Activated T-helper 2 cell treated with anti-CD3 and anti-CD28 coated beads, Interferon-gamma antibody, Interleukin-2, Interleukin-4, amounts not matched to agents 10 μg/mL and 5 μg/mL and 100 μg/mL, durations not matched to agents 14 hours and 24 hours and 36 hours (primary cell): ENCODE data around the gene HES1. TPM values are rescaled to one million over a fixed set of nuclear protein-coding genes. Genes with fewer than 3 reads are reported as not detected.

Experiments used
- DNase-seq: peaks from one replicate; pipeline ENCODE4 v3.0.0; 2021; ENCODE audit warnings: low spot score
- H3K27ac Mint-ChIP-seq: one replicate; pipeline ENCODE4 v1.8.0; 2021; ENCODE audit warnings: mixed read lengths
- H3K27me3 Mint-ChIP-seq: one replicate; pipeline ENCODE4 v1.8.0; 2021; ENCODE audit warnings: low read depth, mixed read lengths
- H3K36me3 Mint-ChIP-seq: one replicate; pipeline ENCODE4 v1.8.0; 2021; ENCODE audit warnings: low read depth, mixed read lengths
- H3K4me1 Mint-ChIP-seq: one replicate; pipeline ENCODE4 v1.8.0; 2021; ENCODE audit warnings: low read depth, mixed read lengths
- H3K4me3 Mint-ChIP-seq: one replicate; pipeline ENCODE4 v1.8.0; 2021; ENCODE audit warnings: low read depth, mild to moderate bottlenecking, moderate library complexity, mixed read lengths
- H3K9me3 Mint-ChIP-seq: one replicate; pipeline ENCODE4 v1.8.0; 2021; ENCODE audit warnings: mixed read lengths
- intact Hi-C: fragments of 100-400 bp; cut with micrococcal nuclease; formaldehyde crosslinking; loops from one replicate; pipeline ENCODE4 v1.15.1; 2023
- total RNA-seq: library from RNA; stranded (reverse); gene quantifications from 2 replicates; pipeline ENCODE4 v1.2.3, GENCODE V29; 2022

HES1 gene
- total RNA-seq, 1 donor from 2014 or later: 0.37 TPM

- no peaks in the 10 kb centered on the region for H3K9me3 Mint-ChIP-seq
- H3K27ac Mint-ChIP-seq: peak overlapping the region; percentile 83
- H3K36me3 Mint-ChIP-seq: no peaks in the 10 kb centered on the region
- H3K27me3 Mint-ChIP-seq: peaks cover 75% of the 10 kb centered on the region
- peaks cover 50% of the 10 kb centered on the region for H3K4me1 Mint-ChIP-seq
- intact Hi-C loops: loop anchor here (1.0 to 10.0 kb wide), 11 partner anchors 64 to 540 kb away; partner anchors contain the start of genes GP5 and OPA1
- DNase-seq: peak; percentile 82
- H3K4me3 Mint-ChIP-seq: peak overlapping the region; percentile 82
Measured at GRCh38 chr3:194134757-194135515, 1.0 kb upstream of the HES1 start.

GRCh38 chr3:194135516-194135805, 487 bp upstream of the HES1 start:
- H3K9me3 Mint-ChIP-seq: no peaks in the 10 kb centered on the region
- H3K4me1 Mint-ChIP-seq: peaks cover 52% of the 10 kb centered on the region
- H3K27me3 Mint-ChIP-seq: peaks cover 75% of the 10 kb centered on the region
- intact Hi-C loops: loop anchor here (2.0 to 10.0 kb wide), 10 partner anchors 65 to 541 kb away; partner anchors contain the start of genes GP5 and OPA1
- DNase-seq: no peak
- H3K36me3 Mint-ChIP-seq: no peaks in the 10 kb centered on the region
- no peak overlapping the region for H3K27ac Mint-ChIP-seq
- peak overlapping the region; percentile 72 for H3K4me3 Mint-ChIP-seq

- Mint-ChIP-seq H3K4me3 (peak overlapping the region; percentile 72), H3K27ac (peak overlapping the region; percentile 13), H3K36me3 (no peaks in the 10 kb centered on the region), H3K4me1 (peaks cover 44% of the 10 kb centered on the region), H3K27me3 (peaks cover 68% of the 10 kb centered on the region), H3K9me3 (no peaks in the 10 kb centered on the region)
- DNase-seq: no peak
- intact Hi-C loops: loop anchor here (5.0 to 10.0 kb wide), 7 partner anchors 66 to 542 kb away; partner anchors contain the start of genes GP5 and OPA1
Measured at GRCh38 chr3:194136519-194137007, 615 bp downstream of the HES1 start.

GRCh38 chr3:194137008-194137505, 1.1 kb downstream of the HES1 start:
- DNase-seq: peak; percentile 26
- Mint-ChIP-seq H3K4me1 (peaks cover 43% of the 10 kb centered on the region), H3K27ac (peak overlapping the region; percentile 13), H3K36me3 (peaks cover 2% of the 10 kb centered on the region), H3K27me3 (peaks cover 66% of the 10 kb centered on the region), H3K4me3 (peak overlapping the region; percentile 72), H3K9me3 (no peaks in the 10 kb centered on the region)
- intact Hi-C loops: loop anchor here (5.0 to 10.0 kb wide), 7 partner anchors 65 to 542 kb away; partner anchors contain the start of genes GP5 and OPA1

- no peak overlapping the region for H3K27ac Mint-ChIP-seq
- DNase-seq: peak; percentile 37
- H3K4me3 Mint-ChIP-seq: peak overlapping the region; percentile 72
- intact Hi-C loops: loop anchor here (5.0 to 10.0 kb wide), 7 partner anchors 65 to 543 kb away; partner anchors contain the start of genes GP5 and OPA1
- H3K9me3 Mint-ChIP-seq: no peaks in the 10 kb centered on the region
- peaks cover 63% of the 10 kb centered on the region for H3K27me3 Mint-ChIP-seq
- H3K4me1 Mint-ChIP-seq: peaks cover 43% of the 10 kb centered on the region
- H3K36me3 Mint-ChIP-seq: peaks cover 3% of the 10 kb centered on the region
Measured at GRCh38 chr3:194137506-194138474, 1.8 kb downstream of the HES1 start.

GRCh38 chr3:194138732-194139070, 2.8 kb downstream of the HES1 start:
- no peak overlapping the region for H3K27ac Mint-ChIP-seq
- peaks cover 39% of the 10 kb centered on the region for H3K4me1 Mint-ChIP-seq
- peaks cover 3% of the 10 kb centered on the region for H3K36me3 Mint-ChIP-seq
- no peaks in the 10 kb centered on the region for H3K9me3 Mint-ChIP-seq
- H3K27me3 Mint-ChIP-seq: peaks cover 58% of the 10 kb centered on the region
- intact Hi-C loops: loop anchor here (5.0 to 10.0 kb wide), 7 partner anchors 64 to 544 kb away; partner anchors contain the start of genes GP5 and OPA1
- H3K4me3 Mint-ChIP-seq: no peak overlapping the region
- DNase-seq: no peak

GRCh38 chr3:194139071-194139813, 3.3 kb downstream of the HES1 start:
- H3K36me3 Mint-ChIP-seq: peaks cover 3% of the 10 kb centered on the region
- peaks cover 59% of the 10 kb centered on the region for H3K27me3 Mint-ChIP-seq
- H3K27ac Mint-ChIP-seq: no peak overlapping the region
- no peak overlapping the region for H3K4me3 Mint-ChIP-seq
- peaks cover 38% of the 10 kb centered on the region for H3K4me1 Mint-ChIP-seq
- H3K9me3 Mint-ChIP-seq: no peaks in the 10 kb centered on the region
- DNase-seq: no peak
- intact Hi-C loops: loop anchor here (5.0 to 10.0 kb wide), 7 partner anchors 63 to 544 kb away; partner anchors contain the start of genes GP5 and OPA1

- H3K4me3 Mint-ChIP-seq: no peak overlapping the region
- peaks cover 65% of the 10 kb centered on the region for H3K27me3 Mint-ChIP-seq
Measured at GRCh38 chr3:194139814-194140391, 4.0 kb downstream of the HES1 start.

GRCh38 chr3:194140520-194141414, 4.8 kb downstream of the HES1 start:
- H3K9me3 Mint-ChIP-seq: no peaks in the 10 kb centered on the region
- peak; percentile 15 for DNase-seq
- H3K4me1 Mint-ChIP-seq: peaks cover 35% of the 10 kb centered on the region
- intact Hi-C loops: no loop called here
- peaks cover 71% of the 10 kb centered on the region for H3K27me3 Mint-ChIP-seq
- H3K36me3 Mint-ChIP-seq: peaks cover 3% of the 10 kb centered on the region
- no peak overlapping the region for H3K4me3 Mint-ChIP-seq
- no peak overlapping the region for H3K27ac Mint-ChIP-seq

More at GRCh38 chr3:194139814-194140391, 4.0 kb downstream of the HES1 start:
- H3K36me3 Mint-ChIP-seq: peaks cover 3% of the 10 kb centered on the region
- DNase-seq: no peak
- peaks cover 38% of the 10 kb centered on the region for H3K4me1 Mint-ChIP-seq
- intact Hi-C loops: loop anchor here (5.0 to 10.0 kb wide), 7 partner anchors 62 to 545 kb away; partner anchors contain the start of genes GP5 and OPA1
- H3K9me3 Mint-ChIP-seq: no peaks in the 10 kb centered on the region
- H3K27ac Mint-ChIP-seq: no peak overlapping the region

GRCh38 chr3:194141415-194142155, 5.6 kb downstream of the HES1 start:
- H3K27me3 Mint-ChIP-seq: peaks cover 64% of the 10 kb centered on the region

More at GRCh38 chr3:194141415-194142155, 5.6 kb downstream of the HES1 start:
- DNase-seq: peak; percentile 52
- H3K9me3 Mint-ChIP-seq: no peaks in the 10 kb centered on the region
- peaks cover 28% of the 10 kb centered on the region for H3K4me1 Mint-ChIP-seq
- intact Hi-C loops: no loop called here
- peak overlapping the region; percentile 63 for H3K4me3 Mint-ChIP-seq
- H3K36me3 Mint-ChIP-seq: peaks cover 3% of the 10 kb centered on the region
- H3K27ac Mint-ChIP-seq: peak overlapping the region; percentile 62
